NOMO-1 (cell line): Measurements from ENCODE around the gene METTL2A.
"Not testable (repeated sequence)": the region's sequence is repeated elsewhere in the genome, so short reads cannot be mapped to it uniquely, and the experiment has no call there.

Experiments
- DNase-seq, 2 experiments: peaks; one replicate each; lab custom pipeline; 2025; ENCODE audit not compliant: unreplicated experiment in 2 of 2; lab: John Stamatoyannopoulos, UW

METTL2A gene, protein sequence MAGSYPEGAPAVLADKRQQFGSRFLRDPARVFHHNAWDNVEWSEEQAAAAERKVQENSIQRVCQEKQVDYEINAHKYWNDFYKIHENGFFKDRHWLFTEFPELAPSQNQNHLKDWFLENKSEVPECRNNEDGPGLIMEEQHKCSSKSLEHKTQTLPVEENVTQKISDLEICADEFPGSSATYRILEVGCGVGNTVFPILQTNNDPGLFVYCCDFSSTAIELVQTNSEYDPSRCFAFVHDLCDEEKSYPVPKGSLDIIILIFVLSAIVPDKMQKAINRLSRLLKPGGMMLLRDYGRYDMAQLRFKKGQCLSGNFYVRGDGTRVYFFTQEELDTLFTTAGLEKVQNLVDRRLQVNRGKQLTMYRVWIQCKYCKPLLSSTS

GRCh38 chr17:62423647-62424461 lies at the start of gene METTL2A:
TSS of gene METTL2A (plus strand) at chr17:62423897. CDS start at chr17:62423903, 6 bp downstream.
- DNase-seq, result peak; percentile 73 to 90

- no peak for DNase-seq
Measured at GRCh38 chr17:62380253-62380652, 43.4 kb upstream of the METTL2A start, which contains the start of gene EFCAB3. TSS of gene EFCAB3 (plus strand) at chr17:62380553. CDS start at chr17:62382980, 2,427 bp downstream.

DNA sequence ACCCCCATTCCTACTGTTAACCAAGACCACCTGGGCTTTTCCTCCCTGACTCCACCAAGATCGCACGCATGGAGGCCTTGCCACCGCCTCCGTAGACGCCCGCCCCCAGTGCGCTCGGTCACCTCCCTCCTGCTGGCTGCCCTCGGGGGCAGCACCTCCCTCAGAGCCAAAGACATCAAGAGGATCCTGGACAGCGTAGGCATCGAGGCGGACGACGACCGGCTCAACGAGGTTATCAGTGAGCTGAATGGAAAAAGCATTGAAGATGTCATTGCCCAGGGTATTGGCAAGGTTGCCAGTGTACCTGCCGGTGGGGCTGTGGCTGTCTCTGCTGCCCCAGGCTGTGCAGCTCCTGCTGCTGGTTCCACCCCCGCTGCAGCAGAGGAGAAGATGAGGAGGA lies 42.1 kb upstream of the METTL2A start:
- DNase-seq, result no peak

GRCh38 chr17:62388856-62389255 lies 34.8 kb upstream of the METTL2A start:
- DNase-seq, result no peak

DNA sequence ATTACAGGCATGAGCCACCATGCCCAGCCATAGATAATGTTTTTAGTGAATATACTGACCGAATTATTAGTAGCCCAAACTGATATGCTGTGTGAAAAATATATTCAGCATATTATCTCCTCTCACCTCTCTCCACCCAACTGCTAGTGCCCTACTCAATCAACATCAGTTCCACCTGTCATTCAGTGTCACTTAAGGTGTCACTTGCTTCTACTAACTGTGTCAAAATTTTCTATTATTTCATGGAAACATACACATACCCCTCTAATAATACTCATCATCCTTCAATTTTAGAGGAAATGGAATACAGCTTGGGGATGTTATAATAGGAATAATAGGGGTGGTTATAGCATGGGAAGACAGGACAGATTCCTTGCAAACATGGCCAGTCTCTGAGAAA lies 30.8 kb upstream of the METTL2A start:
- no peak for DNase-seq

DNA sequence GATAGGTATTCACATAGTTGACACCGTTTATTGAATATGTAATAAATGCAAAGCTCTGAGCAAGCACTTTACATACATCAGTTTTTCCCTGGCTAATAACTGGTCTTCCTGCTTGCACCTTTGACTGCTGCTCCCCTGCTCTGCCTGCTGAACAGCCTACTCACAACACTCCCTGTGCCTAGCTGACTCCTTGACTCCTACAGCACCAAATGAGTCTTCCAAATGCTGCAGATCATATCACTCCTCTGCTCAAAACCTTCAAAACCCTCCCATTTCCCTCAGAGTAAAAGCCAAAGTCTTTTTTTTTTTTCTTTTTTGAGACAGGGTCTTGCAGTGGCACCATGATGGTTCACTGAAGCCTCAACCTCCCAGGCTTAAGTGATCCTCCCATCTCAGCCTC lies 24.8 kb upstream of the METTL2A start:
- no peak for DNase-seq

DNA sequence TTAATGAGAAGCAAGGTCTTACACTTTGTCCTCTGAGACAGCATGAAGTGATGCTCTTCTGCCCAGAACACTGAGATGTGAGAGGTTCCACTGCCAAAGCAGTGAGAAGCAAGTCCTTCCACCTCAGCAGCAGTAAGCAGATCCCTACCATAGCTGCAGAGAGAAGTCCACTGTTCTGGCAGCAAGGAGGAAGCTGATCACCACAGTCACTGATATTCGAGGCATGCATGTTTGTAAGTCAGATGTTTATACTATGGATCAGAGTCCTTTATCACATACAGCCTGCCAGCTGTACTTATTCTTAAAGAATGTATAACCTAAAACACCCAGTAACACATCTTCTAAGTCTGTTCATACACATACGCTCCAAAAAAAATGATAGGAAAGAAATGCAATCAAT lies 18.2 kb upstream of the METTL2A start:
- DNase-seq, result no peak

GRCh38 chr17:62413090-62413489 lies 10.6 kb upstream of the METTL2A start:
- not testable (repeated sequence) for DNase-seq

- DNase-seq, result not testable (repeated sequence)
Measured at GRCh38 chr17:62426214-62426613, 2.5 kb downstream of the METTL2A start.

DNA sequence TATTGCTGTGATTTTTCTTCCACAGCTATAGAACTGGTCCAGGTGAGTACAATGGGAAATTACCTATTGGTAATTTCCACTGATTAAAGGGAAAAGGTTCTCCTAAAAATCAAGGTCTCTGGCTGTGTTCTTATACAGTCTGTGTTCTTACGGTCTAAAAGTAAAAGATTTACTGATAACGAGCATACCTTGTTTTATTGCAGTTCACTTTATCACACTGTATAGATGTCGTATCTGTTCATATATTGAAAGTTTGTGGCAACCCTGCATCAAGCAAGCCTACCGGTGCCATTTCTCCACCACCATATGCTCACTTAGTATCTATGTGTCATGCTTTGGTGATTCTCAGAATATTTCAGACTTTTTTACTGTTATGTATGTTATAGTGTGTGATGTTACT lies 11.6 kb downstream of the METTL2A start:
- DNase-seq, result not testable (repeated sequence)

DNA sequence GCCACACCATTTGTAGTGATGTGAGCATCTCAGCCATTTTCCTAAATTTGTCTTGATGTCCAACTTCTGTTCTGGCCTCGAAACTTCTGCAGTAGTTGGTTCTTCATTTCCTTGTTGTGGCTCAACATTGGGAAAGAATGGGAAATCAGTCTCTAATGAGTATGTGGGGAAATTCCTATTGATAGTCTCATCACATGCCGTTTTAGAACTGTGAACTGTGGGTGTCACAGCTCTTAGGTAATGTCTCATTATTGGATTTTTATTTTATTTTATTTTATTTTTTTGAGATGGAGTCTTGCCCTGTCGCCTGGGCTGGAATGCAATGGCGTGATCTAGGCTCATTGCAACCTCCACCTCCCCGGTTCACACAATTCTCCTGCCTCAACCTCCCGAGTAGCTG lies 17.5 kb downstream of the METTL2A start:
- not testable (repeated sequence) for DNase-seq

DNA sequence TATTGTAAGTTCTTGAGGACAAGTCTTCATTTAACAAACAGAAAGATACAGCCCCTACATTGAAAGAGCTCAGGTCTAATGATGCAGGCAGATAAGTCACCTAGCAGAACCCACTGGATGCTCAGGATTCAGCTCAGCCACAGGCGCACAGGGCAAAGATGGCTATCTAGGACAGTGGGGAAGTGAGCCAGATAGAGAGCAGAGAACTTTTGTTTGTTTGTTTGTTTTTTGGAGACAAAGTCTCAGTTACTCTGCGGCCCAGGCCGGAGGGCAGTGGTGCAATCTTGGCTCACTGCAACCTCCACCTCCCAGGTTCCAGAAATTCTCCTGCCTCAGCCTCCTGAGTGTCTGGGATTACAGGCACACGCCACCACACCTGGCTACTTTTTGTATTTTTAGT lies 20.4 kb downstream of the METTL2A start:
- no peak for DNase-seq

DNA sequence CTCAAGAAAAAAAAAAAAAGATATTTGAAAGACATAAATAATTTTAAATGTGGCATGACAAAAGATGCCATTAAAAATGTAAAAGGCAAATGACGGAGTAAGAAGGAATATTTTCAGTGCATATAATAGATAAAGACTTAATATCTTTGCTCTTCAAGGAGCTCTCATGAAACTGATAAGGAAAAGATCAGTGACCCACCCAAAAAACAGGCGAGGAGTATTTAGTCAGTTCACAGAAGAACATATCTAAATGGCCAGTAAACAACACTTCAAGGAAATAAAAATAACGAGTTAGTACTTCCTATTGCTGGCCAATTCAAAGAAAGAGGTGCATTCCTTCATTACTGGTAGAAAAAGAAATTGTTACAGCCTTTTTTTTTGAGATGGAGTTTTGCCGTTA lies 22.1 kb downstream of the METTL2A start:
- DNase-seq, result not testable (repeated sequence)

GRCh38 chr17:62452195-62452594 lies 28.5 kb downstream of the METTL2A start:
- peak in 1 of 2 experiments; percentile 40 for DNase-seq

GRCh38 chr17:62453041-62453440 lies 29.3 kb downstream of the METTL2A start:
- DNase-seq, result not testable (repeated sequence)

DNA sequence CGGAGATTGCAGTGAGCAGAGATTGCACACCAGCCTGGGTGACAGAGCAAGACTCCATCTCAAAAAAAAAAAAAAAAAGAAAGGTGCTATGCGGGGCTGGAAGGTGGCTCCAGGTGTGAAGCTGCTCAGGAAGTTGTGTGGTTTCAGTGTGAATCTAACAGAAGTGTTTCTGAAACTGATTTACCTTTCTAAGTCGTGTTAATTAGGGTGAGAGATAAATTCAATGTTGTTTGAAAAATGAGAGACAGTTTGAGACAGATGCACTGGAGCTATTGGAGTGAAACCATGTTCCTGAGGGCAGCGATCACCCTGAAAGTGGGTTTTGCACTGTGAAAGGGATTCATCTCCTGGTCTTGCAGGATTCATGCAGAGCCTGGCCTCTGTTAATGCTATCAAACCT lies 30.0 kb downstream of the METTL2A start:
- DNase-seq, result not testable (repeated sequence)

DNA sequence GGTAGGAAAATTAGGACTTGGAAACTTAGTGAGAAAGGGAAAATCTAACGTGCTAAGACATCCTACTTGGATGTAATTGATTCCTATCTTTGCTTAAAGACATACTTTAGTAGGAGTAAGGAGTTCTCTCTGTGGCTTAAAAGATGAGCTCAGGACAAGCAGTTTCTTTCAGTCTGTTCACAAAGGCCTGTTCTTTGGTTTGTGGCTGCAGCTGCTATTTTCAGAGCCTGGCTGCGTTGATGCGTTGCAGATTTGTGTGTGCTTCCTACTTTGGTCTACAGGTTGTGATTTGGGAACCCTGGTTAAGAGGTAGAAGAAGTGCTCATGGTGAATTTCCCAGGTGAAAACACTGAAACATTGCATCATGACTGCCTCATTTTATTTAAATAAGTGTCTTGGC lies 30.4 kb downstream of the METTL2A start:
- not testable (repeated sequence) for DNase-seq

DNA sequence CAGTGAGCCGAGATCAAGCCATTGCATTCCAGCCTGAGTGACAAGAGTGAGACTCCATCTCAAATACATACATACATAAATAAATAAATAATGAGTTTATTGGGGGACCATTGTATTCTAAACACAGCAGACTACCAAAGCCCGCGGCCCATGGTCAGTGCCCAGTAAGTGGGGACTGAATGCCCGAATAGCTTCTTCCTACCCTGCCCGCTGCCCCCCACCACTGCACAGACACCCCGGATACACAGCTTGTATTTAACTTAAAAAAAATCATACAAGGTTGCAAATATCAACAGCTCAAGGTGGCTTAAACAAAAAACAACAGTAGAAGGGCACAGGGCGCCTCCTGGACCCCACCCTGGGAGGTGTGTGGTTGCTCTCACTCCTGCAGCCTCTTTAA lies 32.3 kb downstream of the METTL2A start:
- no peak for DNase-seq

DNA sequence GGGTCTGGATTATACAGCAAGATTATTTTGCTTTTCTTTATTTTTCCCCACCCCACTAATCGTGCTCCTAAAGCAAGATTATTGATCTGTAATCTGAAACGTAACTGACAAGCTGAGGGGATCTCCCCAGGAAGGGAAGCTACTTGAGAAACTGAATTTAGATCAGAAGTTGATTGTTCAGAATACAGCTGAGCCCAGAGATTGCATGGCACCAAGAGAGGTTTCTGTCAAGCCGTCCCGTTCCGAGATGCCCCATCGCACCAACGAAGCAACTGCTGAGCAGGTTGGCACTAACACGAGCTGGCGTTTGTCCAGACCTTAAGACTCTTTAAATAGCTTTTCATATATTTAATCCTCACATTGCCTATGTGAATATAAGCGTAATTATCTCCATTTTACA lies 34.8 kb downstream of the METTL2A start:
- DNase-seq, result not testable (repeated sequence)

GRCh38 chr17:62464422-62464821 lies 40.7 kb downstream of the METTL2A start:
- DNase-seq, result not testable (repeated sequence)

DNA sequence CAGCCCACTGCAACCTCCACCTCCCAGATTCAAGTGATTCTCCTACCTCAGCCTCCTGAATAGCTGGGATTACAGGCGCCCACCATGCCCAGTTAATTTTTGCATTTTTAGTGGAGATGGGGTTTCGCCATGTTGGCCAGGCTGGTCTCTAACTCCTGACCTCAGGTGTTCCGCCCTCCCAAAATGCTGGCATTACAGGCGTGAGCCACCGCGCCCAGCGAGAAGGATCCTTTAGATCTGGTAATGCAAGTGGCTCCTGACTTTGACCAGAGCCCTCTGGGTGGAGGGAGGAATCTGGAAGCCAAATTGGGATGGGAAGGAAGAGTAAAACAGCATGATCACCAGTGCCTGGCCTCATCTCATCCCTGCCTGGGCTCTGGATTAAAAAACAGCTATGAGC lies 41.6 kb downstream of the METTL2A start:
- not testable (repeated sequence) for DNase-seq
